ENCODE measurements around the gene RAB4B.

DNA sequence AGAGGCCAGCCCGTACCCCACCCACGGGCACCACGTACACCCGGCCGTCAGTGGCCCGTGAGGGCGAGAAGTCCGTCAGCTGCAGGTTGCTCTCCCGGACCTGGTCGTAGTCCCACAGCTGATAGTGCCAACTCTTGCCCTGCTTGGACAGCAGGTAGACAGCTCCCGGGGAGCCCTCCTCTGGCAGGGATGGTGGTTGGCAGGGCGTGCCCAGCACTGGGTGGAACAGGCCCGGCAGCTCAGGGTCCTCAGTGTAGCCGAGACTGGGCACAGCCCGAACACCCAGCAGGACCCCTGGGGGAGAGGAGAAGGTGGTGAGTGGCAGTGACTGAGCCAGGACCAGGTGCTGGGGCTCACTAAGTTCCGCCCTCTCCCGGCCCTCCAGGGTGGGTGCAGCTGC lies 35.6 kb upstream of the RAB4B start:
- no peak for TF ChIP-seq ZNF76 (tag by site-specific recombination; IDR thresholded peaks at IDR 0.05; ENCODE audit: borderline replicate concordance, low read depth)
- no peak for TF ChIP-seq ZNF366 (tag by site-specific recombination; conservative IDR thresholded peaks at IDR 0.05)
- no peak for TF ChIP-seq SP2 (tag by site-specific recombination; IDR thresholded peaks at IDR 0.05)
- TF ChIP-seq ZNF416 (tag by site-specific recombination; IDR thresholded peaks at IDR 0.05), result no peak
- no peak for TF ChIP-seq ZNF274 (IDR thresholded peaks at IDR 0.05; ENCODE audit: low read length)
- no peak for TF ChIP-seq ZNF274 (tag by site-specific recombination; IDR thresholded peaks at IDR 0.05; ENCODE audit: borderline replicate concordance)
- TF ChIP-seq, protein P1, sequence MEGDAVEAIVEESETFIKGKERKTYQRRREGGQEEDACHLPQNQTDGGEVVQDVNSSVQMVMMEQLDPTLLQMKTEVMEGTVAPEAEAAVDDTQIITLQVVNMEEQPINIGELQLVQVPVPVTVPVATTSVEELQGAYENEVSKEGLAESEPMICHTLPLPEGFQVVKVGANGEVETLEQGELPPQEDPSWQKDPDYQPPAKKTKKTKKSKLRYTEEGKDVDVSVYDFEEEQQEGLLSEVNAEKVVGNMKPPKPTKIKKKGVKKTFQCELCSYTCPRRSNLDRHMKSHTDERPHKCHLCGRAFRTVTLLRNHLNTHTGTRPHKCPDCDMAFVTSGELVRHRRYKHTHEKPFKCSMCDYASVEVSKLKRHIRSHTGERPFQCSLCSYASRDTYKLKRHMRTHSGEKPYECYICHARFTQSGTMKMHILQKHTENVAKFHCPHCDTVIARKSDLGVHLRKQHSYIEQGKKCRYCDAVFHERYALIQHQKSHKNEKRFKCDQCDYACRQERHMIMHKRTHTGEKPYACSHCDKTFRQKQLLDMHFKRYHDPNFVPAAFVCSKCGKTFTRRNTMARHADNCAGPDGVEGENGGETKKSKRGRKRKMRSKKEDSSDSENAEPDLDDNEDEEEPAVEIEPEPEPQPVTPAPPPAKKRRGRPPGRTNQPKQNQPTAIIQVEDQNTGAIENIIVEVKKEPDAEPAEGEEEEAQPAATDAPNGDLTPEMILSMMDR (tag by site-specific recombination; IDR thresholded peaks at IDR 0.05), result no peak; the same call in 1 of the 2 replicates
- TF ChIP-seq ZNF350 (tag by site-specific recombination; IDR thresholded peaks at IDR 0.05), result no peak
- no peak for TF ChIP-seq ZNF335 (tag by site-specific recombination; conservative IDR thresholded peaks at IDR 0.05)
